ENCODE results near the gene DAPK3.

- TF ChIP-seq CTCF (conservative IDR thresholded peaks at IDR 0.05) (no peak), ZFX (IDR thresholded peaks at IDR 0.05) (no peak)
Observed at GRCh38 chr19:3970808-3971598, at the start of gene DAPK3.
